ENCODE measurements around the gene MUC20. TPM values are rescaled to one million over a fixed set of nuclear protein-coding genes. Genes with fewer than 3 reads are reported as not detected.
"Not testable (repeated sequence)": the region's sequence is repeated elsewhere in the genome, so short reads cannot be mapped to it uniquely, and the experiment has no call there.

The MUC20 gene
- total RNA-seq, 1 donor from 2014 or later, result 9.3 TPM

DNA sequence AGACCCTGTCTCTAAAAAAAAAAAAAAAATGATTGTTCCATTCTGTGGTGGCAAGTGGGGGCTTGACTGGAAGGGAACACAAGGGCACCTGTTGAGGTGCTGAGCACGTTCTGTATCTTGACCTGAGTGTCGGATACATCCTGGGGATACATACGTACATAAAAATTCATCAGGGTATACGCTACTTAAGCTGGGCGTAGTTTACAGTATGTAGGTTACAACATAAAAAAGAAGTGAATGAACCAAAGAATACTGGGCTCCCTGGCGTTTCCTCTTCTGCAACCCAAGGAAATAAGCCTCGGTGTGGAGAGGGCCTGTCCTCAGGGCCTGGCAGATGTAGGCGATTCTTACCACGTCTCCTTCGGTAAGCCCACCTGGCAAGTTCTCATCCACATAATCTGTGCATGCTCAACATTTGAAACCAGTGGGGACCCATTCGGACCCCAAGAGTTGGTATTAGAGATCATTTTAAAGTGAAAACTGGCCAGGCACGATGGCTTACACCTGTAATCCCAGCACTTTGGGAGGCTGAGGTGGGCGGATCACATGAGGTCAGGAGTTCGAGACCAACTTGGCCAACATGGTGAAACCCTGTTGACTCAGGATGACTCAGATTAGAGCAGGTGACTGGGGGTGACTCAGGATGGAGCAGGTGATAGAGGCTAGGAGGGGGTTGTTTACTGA is 5.1 kb upstream of the MUC20 start:
- TF ChIP-seq, protein P1, sequence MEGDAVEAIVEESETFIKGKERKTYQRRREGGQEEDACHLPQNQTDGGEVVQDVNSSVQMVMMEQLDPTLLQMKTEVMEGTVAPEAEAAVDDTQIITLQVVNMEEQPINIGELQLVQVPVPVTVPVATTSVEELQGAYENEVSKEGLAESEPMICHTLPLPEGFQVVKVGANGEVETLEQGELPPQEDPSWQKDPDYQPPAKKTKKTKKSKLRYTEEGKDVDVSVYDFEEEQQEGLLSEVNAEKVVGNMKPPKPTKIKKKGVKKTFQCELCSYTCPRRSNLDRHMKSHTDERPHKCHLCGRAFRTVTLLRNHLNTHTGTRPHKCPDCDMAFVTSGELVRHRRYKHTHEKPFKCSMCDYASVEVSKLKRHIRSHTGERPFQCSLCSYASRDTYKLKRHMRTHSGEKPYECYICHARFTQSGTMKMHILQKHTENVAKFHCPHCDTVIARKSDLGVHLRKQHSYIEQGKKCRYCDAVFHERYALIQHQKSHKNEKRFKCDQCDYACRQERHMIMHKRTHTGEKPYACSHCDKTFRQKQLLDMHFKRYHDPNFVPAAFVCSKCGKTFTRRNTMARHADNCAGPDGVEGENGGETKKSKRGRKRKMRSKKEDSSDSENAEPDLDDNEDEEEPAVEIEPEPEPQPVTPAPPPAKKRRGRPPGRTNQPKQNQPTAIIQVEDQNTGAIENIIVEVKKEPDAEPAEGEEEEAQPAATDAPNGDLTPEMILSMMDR (conservative IDR thresholded peaks at IDR 0.05; ENCODE audit: low read depth, low read length), result no peak
- peak; percentile 89 for DNase-seq (ENCODE audit: low read depth)
- H3K4me3 ChIP-seq (ENCODE audit: low read depth, low read length), result no peak overlapping the region

DNA sequence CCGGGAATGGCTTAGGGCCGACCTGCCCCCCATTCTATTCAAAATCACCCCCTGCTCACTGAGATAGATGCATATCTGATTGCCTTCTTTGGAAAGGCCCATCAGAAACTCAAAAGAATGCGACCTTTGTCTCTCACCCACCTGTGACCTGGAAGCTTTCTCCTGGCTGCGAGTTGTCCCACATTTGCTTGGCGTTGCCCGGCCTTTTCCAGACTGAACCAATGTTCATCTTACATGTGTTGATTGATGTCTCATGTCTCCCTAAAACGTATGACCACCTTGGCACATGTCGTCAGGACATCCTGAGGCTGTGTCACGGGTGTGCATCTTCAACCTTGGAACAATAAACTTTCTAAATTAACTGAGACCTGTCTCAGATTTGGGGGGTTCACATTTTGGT is 3.4 kb upstream of the MUC20 start:
- H3K4me3 ChIP-seq (ENCODE audit: low read depth, low read length), result no peak overlapping the region
- TF ChIP-seq, protein P1 (conservative IDR thresholded peaks at IDR 0.05; ENCODE audit: low read depth, low read length), result no peak

DNA sequence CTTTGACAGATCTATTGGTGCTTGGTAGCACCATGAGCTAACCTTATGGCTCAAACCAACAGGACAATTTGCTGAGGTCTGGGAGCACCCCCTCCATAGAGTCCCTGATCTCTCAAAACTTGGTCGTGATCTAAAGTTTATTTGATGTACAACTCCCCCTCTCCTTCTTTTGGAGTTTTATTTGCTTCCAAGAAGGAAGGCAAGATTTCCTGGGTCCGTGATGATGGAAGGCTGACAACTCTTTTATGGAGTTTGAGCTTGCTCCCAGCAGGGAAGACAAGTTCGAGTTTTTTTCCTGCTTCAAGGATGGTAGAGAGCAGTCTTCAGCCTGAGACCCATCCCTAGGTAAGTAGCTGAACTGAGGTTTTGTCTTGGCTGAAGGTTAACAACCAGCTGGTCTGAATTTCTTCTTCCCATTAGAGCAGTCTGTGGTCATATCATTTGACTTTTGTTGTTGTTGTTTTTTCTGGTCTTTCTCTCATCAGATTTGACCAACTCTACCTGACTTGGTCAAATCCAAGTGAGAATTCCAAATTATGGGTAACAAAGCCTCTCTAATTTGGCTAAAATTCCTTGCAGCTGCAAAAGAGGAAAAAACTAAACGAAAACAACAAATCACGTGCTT is 2.8 kb upstream of the MUC20 start:
- TF ChIP-seq, protein P1 (conservative IDR thresholded peaks at IDR 0.05; ENCODE audit: low read depth, low read length), result no peak

More for the DNA sequence above, 3.4 kb upstream of the MUC20 start:
- DNase-seq (ENCODE audit: low read depth), result no peak

DNA sequence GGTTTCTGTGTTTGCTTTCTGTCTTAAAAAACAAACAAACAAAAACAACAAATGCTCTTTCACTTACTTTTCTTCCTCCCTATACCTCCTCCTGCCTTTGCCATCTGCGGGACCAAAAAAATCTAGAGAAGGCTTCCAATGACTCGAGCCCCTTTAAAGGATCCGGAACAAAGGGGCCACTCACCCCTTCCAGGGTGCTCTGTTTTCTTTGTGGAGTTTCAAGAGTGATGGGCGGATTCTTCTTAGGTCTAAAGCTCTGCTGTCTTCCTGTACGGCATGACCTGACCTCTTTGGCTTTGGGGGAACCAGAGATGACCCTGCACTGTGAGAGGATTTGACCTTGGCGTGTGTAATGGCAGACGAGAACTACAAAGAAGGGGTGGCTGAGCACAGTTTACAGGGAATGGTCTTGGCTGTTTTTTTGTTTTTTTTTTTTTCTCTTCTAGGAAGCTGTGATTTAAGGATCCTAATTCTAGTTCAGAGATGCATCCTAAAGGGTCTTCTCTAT is 2.2 kb upstream of the MUC20 start:
- TF ChIP-seq, protein P1 (conservative IDR thresholded peaks at IDR 0.05; ENCODE audit: low read depth, low read length), result no peak
- H3K4me3 ChIP-seq (ENCODE audit: low read depth, low read length), result no peak overlapping the region
- DNase-seq (ENCODE audit: low read depth), result no peak

More for the DNA sequence above, 2.8 kb upstream of the MUC20 start:
- DNase-seq (ENCODE audit: low read depth), result no peak
- no peak overlapping the region for H3K4me3 ChIP-seq (ENCODE audit: low read depth, low read length)

DNA sequence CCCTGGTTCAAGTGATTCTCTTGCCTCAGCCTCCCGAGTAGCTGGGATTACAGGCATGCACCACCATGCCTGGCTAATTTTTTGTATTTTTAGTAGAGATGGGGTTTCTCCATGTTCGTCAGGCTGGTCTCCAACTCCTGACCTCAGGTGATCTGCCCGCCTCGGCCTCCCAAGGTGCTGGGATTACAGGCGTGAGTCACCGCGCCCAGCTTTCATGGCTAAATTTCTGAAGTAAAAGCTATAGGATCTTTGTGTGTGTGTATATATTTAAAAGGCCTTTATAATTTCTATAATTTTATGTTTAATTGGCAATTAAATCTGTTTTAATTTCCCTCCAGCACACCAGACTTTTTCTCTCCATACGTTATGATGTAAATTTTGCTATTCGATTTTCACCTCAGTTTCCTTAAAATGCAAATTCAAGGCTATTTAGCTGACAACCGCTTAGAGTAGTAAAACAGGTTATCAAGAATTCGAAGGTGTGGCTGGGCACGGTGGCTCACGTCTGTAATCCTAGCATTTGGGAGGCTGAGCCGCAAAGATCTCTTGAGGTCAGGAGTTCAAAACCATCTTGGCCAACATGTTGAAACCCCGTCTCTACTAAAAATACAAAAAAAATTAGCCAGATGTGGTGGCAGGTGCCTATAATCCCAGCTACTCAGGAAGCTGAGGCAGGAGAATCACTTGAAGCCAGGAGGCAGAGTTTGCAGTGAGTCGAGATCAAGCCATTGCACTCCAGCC is 1.1 kb upstream of the MUC20 start:
- not testable (repeated sequence) for H3K4me3 ChIP-seq (ENCODE audit: low read depth, low read length); DNase-seq (ENCODE audit: low read depth)

DNA sequence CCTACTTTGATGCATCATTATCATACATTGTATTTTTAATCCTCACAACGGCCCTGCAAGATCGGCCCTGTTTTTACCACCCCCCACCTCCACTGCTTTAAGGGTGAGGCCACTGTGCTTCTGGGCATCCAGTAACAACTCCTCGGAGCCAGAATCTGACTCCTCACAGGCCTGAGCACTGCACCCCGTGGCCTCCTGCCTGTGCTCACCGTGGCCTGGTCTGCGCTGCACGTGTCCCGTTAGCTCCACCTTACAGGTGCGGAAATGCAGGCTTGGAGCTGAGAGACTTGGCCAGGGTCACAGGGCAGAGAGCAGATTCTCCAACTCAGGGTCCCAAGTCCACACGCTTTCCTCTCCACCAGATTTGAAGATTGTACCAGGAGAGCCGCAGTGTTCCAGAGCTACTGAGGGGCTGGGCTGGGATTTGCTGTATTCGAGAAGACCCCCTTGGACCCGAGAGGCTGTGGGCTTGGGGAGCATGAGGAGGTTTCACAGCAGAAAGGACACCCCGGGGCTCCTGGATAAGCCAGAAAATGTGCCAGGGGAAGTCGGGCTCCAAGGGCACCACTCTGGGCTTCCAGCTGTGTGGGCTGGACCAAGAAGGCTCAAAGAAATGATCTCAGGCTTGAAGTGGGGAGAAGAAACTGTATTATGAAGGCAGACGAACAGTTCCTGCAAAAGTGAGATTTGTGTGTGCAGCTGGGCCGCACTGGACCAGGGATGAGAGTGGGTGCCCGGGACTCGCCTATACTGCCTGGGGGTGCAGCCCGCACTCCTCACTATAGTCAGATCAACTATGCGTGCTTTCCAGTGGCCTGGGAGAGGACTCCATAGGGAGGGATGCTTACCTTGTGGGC is 1.6 kb downstream of the MUC20 start:
- DNase-seq (ENCODE audit: low read depth); H3K4me3 ChIP-seq (ENCODE audit: low read depth, low read length): not testable (repeated sequence)

DNA sequence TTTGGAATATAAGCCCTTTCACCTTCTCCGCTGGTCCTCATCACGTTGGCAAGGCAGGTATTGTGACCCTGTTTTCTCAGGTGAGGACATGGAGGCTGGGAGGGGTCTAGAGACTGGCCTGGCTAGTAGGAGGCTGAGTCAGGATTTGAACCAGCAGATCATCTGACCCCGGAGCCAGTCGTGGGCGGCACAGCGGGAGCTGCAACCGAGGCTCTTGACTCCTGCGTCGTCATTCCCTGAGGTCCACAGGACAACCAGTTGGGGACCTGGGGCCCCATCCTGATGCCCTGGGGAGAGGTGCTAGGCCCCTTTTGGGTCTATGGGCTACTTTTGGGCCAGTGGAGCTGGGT is 2.2 kb downstream of the MUC20 start:
- not testable (repeated sequence) for H3K4me3 ChIP-seq (ENCODE audit: low read depth, low read length); DNase-seq (ENCODE audit: low read depth)

DNA sequence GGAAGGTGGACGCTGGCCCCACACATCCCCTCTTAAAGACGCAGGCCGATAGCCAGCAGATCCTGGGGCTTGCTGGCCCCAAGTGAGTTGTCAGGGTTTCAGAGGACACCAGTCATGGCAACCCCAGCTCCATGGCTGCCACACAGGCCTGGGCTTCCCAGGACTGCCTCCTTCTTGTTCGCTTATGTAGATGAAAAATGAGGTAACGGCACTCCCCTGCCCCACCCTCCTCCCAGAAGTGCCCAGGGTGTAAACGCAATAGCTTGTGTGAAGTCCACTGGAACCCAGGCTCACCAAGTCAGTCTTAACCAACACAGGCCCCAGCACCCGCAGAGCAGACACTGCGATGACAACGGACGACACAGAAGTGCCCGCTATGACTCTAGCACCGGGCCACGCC is 3.6 kb downstream of the MUC20 start:
- H3K4me3 ChIP-seq (ENCODE audit: low read depth, low read length); DNase-seq (ENCODE audit: low read depth): not testable (repeated sequence)

DNA sequence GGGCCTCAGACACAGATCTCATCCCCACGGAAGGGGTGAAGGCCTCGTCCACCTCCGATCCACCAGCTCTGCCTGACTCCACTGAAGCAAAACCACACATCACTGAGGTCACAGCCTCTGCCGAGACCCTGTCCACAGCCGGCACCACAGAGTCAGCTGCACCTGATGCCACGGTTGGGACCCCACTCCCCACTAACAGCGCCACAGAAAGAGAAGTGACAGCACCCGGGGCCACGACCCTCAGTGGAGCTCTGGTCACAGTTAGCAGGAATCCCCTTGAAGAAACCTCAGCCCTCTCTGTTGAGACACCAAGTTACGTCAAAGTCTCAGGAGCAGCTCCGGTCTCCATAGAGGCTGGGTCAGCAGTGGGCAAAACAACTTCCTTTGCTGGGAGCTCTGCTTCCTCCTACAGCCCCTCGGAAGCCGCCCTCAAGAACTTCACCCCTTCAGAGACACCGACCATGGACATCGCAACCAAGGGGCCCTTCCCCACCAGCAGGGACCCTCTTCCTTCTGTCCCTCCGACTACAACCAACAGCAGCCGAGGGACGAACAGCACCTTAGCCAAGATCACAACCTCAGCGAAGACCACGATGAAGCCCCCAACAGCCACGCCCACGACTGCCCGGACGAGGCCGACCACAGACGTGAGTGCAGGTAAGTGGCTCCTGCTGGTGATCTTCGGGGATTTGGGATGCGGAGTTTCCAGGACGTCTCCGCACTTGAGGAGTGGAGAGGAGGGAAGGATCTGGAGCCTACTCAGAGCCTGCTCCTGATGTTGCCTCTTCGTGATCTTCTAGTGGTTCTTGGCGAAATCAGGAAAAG is 5.3 kb downstream of the MUC20 start:
- H3K4me3 ChIP-seq (ENCODE audit: low read depth, low read length); DNase-seq (ENCODE audit: low read depth): not testable (repeated sequence)
